Measurements from ENCODE around the gene CTU1.

- no peak for TF ChIP-seq YY1 (tag by site-specific recombination; IDR thresholded peaks at IDR 0.05)
- no peak for TF ChIP-seq CTCF (tag by site-specific recombination; IDR thresholded peaks at IDR 0.05)
- TF ChIP-seq REST (tag by site-specific recombination; IDR thresholded peaks at IDR 0.05), result no peak
- no peak for TF ChIP-seq ZBTB8A (tag by site-specific recombination; IDR thresholded peaks at IDR 0.05)
- no peak for TF ChIP-seq ZNF174 (tag by site-specific recombination; IDR thresholded peaks at IDR 0.05)
These were observed 32.2 kb downstream of the CTU1 start for GRCh38 chr19:51075998-51076397.
